Activated T-helper 1 cell treated with anti-CD3 and anti-CD28 coated beads, Interleukin-12 subunit alpha, Interleukin-12 subunit beta, Interleukin-2, Interleukin-4 antibody, amounts not matched to agents 30 ng/mL and 10 ng/mL and 1 ng/mL, durations not matched to agents 14 hours and 24 hours and 36 hours (primary cell): Measurements from ENCODE around the gene SPTB. TPM values are rescaled to one million over a fixed set of nuclear protein-coding genes. Genes with fewer than 3 reads are reported as not detected.
A peak's percentile ranks its signal among the peaks of the same experiment; 100 is the strongest.
"Not testable (repeated sequence)": the region's sequence is repeated elsewhere in the genome, so short reads cannot be mapped to it uniquely, and the experiment has no call there.

Experiments used
- DNase-seq: peaks from one replicate; pipeline ENCODE4 v3.0.0; 2021; ENCODE audit warnings: low spot score
- H3K27ac Mint-ChIP-seq: one replicate; pipeline ENCODE4 v1.8.0; 2021; ENCODE audit warnings: mild to moderate bottlenecking, mixed read lengths
- H3K27me3 Mint-ChIP-seq: one replicate; pipeline ENCODE4 v1.8.0; 2022; ENCODE audit warnings: mild to moderate bottlenecking, moderate library complexity, mixed read lengths; ENCODE audit not compliant: insufficient read depth
- H3K36me3 Mint-ChIP-seq: one replicate; pipeline ENCODE4 v1.8.0; 2021; ENCODE audit warnings: low read depth, mixed read lengths
- H3K4me1 Mint-ChIP-seq: one replicate; pipeline ENCODE4 v1.8.0; 2021; ENCODE audit warnings: low read depth, mixed read lengths
- H3K4me3 Mint-ChIP-seq: one replicate; pipeline ENCODE4 v1.8.0; 2021; ENCODE audit warnings: mild to moderate bottlenecking, moderate library complexity, mixed read lengths
- H3K9me3 Mint-ChIP-seq: one replicate; pipeline ENCODE4 v1.8.0; 2021; ENCODE audit warnings: mixed read lengths
- intact Hi-C: fragments of 100-400 bp; cut with micrococcal nuclease; formaldehyde crosslinking; loops from one replicate; pipeline ENCODE4 v1.15.1; 2024
- total RNA-seq: library from RNA; stranded (reverse); gene quantifications from 2 replicates; pipeline ENCODE4 v1.2.3, GENCODE V29; 2022

SPTB gene
- total RNA-seq, 1 donor from 2014 or later, result not detected

- Mint-ChIP-seq H3K27ac (peak within 1 kb of the TSS; percentile 94), H3K4me1 (peaks cover 51% of the 10 kb centered on the region), H3K27me3 (peaks cover 5% of the 10 kb centered on the region), H3K36me3 (peaks cover 21% of the 10 kb centered on the region), H3K4me3 (peak within 1 kb of the TSS; percentile 88), H3K9me3 (peaks cover 5% of the 10 kb centered on the region)
- peak; percentile 93 for DNase-seq
- intact Hi-C loops, result loop anchor here (1.0 to 5.0 kb wide), 9 partner anchors 14 to 576 kb away; partner anchors contain the start of genes HSPA2, MAX and MTHFD1
These were observed 34.7 kb upstream of the SPTB start, which contains the start of gene CHURC1 for GRCh38 chr14:64914237-64915028. Gene CHURC1, plus strand, starts transcription at chr14:64914455. Its CDS starts 41 bp downstream, at chr14:64914496.

DNA sequence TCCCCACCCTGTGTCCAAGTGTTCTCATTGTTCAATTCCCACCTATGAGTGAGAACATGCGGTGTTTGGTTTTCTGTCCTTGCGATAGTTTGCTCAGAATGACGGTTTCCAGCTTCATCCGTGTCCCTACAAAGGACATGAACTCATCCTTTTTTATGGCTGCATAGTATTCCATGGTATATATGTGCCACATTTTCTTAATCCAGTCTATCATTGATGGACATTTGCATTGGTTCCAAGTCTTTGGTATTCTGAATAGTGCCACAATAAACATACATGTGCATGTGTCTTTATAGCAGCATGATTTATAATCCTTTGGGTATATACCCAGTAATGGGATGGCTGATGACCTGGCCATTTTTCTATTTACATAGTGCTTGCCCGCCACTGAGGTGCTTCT is 33.8 kb upstream of the SPTB start:
- H3K27me3 Mint-ChIP-seq, DNase-seq, H3K9me3 Mint-ChIP-seq: not testable (repeated sequence)
- H3K27ac Mint-ChIP-seq, result peak overlapping the region; percentile 94
- intact Hi-C loops, result loop anchor here (5.0 kb wide), 1 partner anchor 206 kb away; no protein-coding TSS in a partner anchor
- H3K36me3 Mint-ChIP-seq, result peaks cover 16% of the 10 kb centered on the region
- H3K4me3 Mint-ChIP-seq, result peak overlapping the region; percentile 88
- H3K4me1 Mint-ChIP-seq, result peaks cover 45% of the 10 kb centered on the region

DNA sequence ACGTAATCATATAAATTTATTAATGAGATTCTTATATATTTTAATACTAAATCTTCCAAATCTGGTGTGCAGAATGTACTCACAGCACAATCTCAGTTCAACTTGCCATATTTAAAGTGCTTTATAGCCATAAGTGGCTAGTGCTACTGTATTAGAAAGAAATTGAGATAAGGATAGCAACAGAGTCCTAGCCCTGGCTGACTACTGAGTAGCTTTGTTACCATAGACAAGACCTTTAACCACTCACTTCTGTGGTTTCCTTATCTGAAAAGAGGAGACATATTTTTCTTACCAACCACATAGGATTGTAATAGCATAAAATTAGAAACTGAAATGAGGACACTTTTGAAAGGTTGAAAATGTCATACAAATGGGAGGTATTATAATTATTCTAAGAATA is 32.6 kb upstream of the SPTB start:
- DNase-seq, result no peak
- peaks cover 5% of the 10 kb centered on the region for H3K9me3 Mint-ChIP-seq
- intact Hi-C loops, result loop anchor here (5.0 kb wide), 1 partner anchor 205 kb away; no protein-coding TSS in a partner anchor
- no peak overlapping the region for H3K4me3 Mint-ChIP-seq
- peaks cover 13% of the 10 kb centered on the region for H3K27me3 Mint-ChIP-seq
- H3K36me3 Mint-ChIP-seq, result peaks cover 9% of the 10 kb centered on the region
- peaks cover 34% of the 10 kb centered on the region for H3K4me1 Mint-ChIP-seq
- H3K27ac Mint-ChIP-seq, result no peak overlapping the region

DNA sequence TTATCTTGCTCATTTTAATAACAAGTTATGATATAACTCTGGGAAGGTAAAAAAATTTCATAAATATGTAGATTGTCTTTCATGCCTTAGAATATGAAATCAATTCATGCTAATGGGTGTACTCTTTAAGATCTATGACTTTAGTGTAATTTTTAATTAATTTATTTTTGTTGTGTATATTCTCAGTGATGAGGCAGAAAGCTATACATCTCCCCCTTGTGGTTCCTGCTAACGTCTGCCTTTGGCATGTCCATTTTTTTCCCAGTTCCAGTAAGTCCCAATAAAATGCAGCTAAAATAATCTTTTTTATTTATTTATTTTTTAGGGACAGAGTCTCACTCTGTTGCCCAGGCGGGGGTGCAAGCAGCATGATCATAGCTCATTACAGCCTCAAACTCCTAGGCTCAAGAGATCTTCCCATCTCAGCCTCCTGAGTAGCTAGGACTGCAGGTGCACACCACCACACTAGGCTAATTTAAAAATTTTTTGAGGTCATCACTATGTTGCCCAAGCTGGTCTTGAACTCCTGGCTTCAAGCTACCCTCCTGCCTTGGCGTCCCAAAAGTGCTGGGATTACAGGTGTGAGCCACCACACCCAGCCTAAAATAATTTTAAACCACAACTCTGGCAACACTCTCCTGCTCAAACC is 31.3 kb upstream of the SPTB start:
- no peak for DNase-seq
- no peak overlapping the region for H3K27ac Mint-ChIP-seq
- H3K9me3 Mint-ChIP-seq, result peaks cover 5% of the 10 kb centered on the region
- no peak overlapping the region for H3K4me3 Mint-ChIP-seq
- intact Hi-C loops, result loop anchor here (5.0 kb wide), 1 partner anchor 204 kb away; no protein-coding TSS in a partner anchor
- peaks cover 19% of the 10 kb centered on the region for H3K27me3 Mint-ChIP-seq
- peaks cover 29% of the 10 kb centered on the region for H3K4me1 Mint-ChIP-seq
- H3K36me3 Mint-ChIP-seq, result peaks cover 7% of the 10 kb centered on the region

GRCh38 chr14:64906022-64906421 is 26.3 kb upstream of the SPTB start:
- intact Hi-C loops, result no loop called here
- no peaks in the 10 kb centered on the region for H3K9me3 Mint-ChIP-seq
- DNase-seq, result no peak
- H3K36me3 Mint-ChIP-seq, result no peaks in the 10 kb centered on the region
- no peak overlapping the region for H3K27ac Mint-ChIP-seq
- H3K27me3 Mint-ChIP-seq, result peaks cover 35% of the 10 kb centered on the region
- H3K4me3 Mint-ChIP-seq, result no peak overlapping the region
- H3K4me1 Mint-ChIP-seq, result no peaks in the 10 kb centered on the region

GRCh38 chr14:64899958-64900357 is 20.3 kb upstream of the SPTB start:
- Mint-ChIP-seq H3K36me3 (no peaks in the 10 kb centered on the region), H3K4me3 (no peak overlapping the region)

DNA sequence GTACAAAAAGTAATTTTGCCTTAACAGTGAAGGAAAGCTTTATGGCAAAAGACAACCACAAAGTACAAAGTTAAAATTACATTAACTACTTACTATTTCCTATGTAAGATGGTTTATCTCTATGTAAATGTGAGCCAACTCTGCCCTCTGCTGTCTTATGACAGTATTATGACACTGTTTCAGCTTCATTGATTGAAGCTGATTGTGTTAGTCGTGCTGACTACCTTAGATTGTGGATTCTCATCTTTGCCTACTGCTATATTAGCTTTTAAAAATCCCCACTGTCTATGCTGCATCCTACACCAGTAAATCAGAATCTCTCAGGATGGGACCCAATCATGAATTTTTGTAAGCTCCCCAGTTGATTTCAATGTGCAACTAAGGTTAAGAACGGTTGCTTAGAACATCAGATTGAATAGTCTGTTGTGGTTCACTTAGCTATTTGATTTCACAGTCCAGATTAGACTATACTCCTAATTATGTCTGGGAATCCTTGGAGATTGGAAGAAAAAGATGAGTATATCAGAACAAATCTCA is 12.2 kb upstream of the SPTB start:
- no peaks in the 10 kb centered on the region for H3K36me3 Mint-ChIP-seq
- no peak overlapping the region for H3K27ac Mint-ChIP-seq
- no peaks in the 10 kb centered on the region for H3K4me1 Mint-ChIP-seq
- H3K9me3 Mint-ChIP-seq, result no peaks in the 10 kb centered on the region
- intact Hi-C loops, result loop anchor here (5.0 kb wide), 3 partner anchors 70 to 220 kb away; no protein-coding TSS in a partner anchor
- H3K27me3 Mint-ChIP-seq, result peaks cover 42% of the 10 kb centered on the region
- H3K4me3 Mint-ChIP-seq, result no peak overlapping the region
- peak; percentile 24 for DNase-seq

More at GRCh38 chr14:64899958-64900357, 20.3 kb upstream of the SPTB start:
- intact Hi-C loops, result no loop called here
- no peaks in the 10 kb centered on the region for H3K4me1 Mint-ChIP-seq
- no peak for DNase-seq
- H3K27ac Mint-ChIP-seq, result no peak overlapping the region
- peaks cover 42% of the 10 kb centered on the region for H3K27me3 Mint-ChIP-seq
- H3K9me3 Mint-ChIP-seq, result no peaks in the 10 kb centered on the region

GRCh38 chr14:64891173-64891838 is 11.6 kb upstream of the SPTB start:
- H3K4me1 Mint-ChIP-seq, result no peaks in the 10 kb centered on the region
- intact Hi-C loops, result loop anchor here (5.0 kb wide), 3 partner anchors 69 to 219 kb away; no protein-coding TSS in a partner anchor

DNA sequence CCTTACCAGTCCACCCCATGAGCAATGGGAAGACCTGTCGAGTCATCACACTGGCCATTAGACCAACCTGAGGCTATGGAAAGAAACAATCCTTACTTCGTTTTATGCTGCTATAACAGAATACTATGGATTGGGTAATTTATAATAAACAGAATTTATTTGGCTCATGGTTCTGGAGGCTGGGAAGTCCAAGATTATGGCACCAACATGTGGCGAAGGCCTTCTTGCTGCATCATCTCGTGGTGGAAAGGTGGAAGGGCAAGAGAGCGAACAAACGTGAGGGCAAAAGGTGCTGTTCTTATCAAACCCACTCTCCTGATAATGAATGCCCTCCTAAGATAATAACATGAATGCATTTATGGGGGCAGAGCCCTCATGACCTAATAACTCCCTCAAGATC is 9.6 kb upstream of the SPTB start:
- DNase-seq, result no peak
- Mint-ChIP-seq H3K36me3 (no peaks in the 10 kb centered on the region), H3K27ac (no peak overlapping the region), H3K27me3 (peaks cover 54% of the 10 kb centered on the region), H3K4me1 (no peaks in the 10 kb centered on the region), H3K4me3 (no peak overlapping the region), H3K9me3 (no peaks in the 10 kb centered on the region)
- intact Hi-C loops, result loop anchor here (10.0 kb wide), 1 partner anchor 345 kb away; the partner anchor contains the start of genes HSPA2 and PPP1R36

More at GRCh38 chr14:64891173-64891838, 11.6 kb upstream of the SPTB start:
- no peak for DNase-seq
- H3K9me3 Mint-ChIP-seq, result no peaks in the 10 kb centered on the region
- H3K27me3 Mint-ChIP-seq, result peaks cover 42% of the 10 kb centered on the region
- no peak overlapping the region for H3K27ac Mint-ChIP-seq
- no peaks in the 10 kb centered on the region for H3K36me3 Mint-ChIP-seq
- no peak overlapping the region for H3K4me3 Mint-ChIP-seq

GRCh38 chr14:64885559-64885958 is 5.9 kb upstream of the SPTB start:
- Mint-ChIP-seq H3K4me1 (no peaks in the 10 kb centered on the region), H3K9me3 (no peaks in the 10 kb centered on the region), H3K4me3 (no peak overlapping the region), H3K27ac (no peak overlapping the region), H3K27me3 (peaks cover 60% of the 10 kb centered on the region), H3K36me3 (no peaks in the 10 kb centered on the region)
- intact Hi-C loops, result loop anchor here (10.0 kb wide), 1 partner anchor 341 kb away; the partner anchor contains the start of genes HSPA2 and PPP1R36
- DNase-seq, result no peak

DNA sequence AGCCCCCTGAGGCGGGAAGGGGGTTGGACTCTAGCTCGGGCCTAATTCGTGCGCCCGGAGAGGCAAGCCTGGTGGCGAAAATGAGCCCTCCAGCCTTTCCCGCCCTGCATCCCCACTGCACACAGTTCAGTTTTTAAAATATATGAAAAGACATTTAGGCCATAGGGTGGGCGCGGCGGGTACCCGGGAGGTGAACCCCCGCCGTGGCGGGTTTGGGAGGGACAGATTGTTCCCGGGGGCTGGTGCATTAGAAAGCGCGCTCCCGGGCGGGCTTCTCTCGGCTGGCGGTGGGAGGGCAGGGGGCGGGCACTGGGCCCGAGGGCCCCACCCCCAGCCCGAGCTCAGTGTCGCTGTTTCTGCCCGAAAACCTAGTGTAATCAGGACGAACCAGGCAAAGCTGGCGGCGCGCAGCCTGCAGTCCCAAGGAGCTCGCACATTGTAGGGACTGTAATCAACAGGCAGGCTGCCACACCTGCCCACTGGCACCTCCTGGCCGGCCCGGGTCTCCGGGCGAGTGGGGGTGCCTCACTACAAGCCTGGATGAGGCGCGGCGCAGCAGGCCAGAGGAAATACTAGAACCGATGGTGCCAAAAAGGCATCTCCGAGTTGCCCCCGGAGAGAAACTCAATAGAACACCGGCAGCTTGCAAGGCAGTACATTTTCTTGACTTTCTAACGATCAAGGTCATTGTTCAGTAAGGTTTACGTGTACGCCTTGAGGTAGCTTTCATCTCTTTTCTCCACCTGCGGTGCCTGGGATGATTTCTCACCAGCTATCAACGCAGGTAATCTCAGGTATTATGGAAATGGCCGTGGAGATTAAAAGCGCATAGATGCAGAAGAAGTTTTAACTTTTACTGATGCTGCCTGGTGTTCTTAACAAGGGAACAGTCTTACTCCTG is 764 bp upstream of the SPTB start:
- peak overlapping the region; percentile 79 for H3K4me3 Mint-ChIP-seq
- H3K4me1 Mint-ChIP-seq, result no peaks in the 10 kb centered on the region
- H3K36me3 Mint-ChIP-seq, result no peaks in the 10 kb centered on the region
- no peaks in the 10 kb centered on the region for H3K9me3 Mint-ChIP-seq
- intact Hi-C loops, result loop anchor here (1.0 to 10.0 kb wide), 2 partner anchors 34 to 336 kb away; partner anchors contain the start of genes CHURC1, HSPA2 and PPP1R36
- H3K27ac Mint-ChIP-seq, result no peak overlapping the region
- H3K27me3 Mint-ChIP-seq, result peaks cover 68% of the 10 kb centered on the region
- DNase-seq, result peak; percentile 46
